ENCODE data around the gene ZNF821. TPM values are rescaled to one million over a fixed set of nuclear protein-coding genes. Genes with fewer than 3 reads are reported as not detected.
"Not testable (repeated sequence)": the region's sequence is repeated elsewhere in the genome, so short reads cannot be mapped to it uniquely, and the experiment has no call there.

ZNF821 gene
- total RNA-seq, 1 experiment from 2014 or later = 4.3 TPM

DNA sequence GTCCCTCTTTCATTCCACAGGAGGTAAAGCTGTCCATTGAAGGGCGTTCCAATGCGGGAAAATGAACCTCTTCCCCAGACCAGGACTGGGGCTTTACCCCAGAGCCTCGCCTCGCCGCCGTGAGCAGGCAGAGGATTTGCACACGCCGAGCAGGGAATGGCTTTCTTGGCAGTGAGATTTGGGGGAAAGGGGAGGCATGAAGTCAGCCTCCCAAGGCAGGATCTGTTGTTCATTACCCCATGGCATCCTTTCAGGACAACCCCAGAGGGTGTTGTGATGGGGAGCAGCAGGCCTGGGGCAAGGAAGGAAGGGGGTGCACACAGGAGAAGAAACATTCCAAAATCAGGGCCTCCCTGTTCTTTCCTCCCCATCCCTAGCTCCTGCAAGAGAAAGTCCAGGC is 32.2 kb downstream of the ZNF821 start:
- Histone ChIP-seq H3K9me3 (no peaks in the 10 kb centered on the region), H3K27me3 (no peaks in the 10 kb centered on the region), H3K36me3 (peaks cover 8% of the 10 kb centered on the region), H3K4me3 (no peak overlapping the region)
- no peak for DNase-seq

DNA sequence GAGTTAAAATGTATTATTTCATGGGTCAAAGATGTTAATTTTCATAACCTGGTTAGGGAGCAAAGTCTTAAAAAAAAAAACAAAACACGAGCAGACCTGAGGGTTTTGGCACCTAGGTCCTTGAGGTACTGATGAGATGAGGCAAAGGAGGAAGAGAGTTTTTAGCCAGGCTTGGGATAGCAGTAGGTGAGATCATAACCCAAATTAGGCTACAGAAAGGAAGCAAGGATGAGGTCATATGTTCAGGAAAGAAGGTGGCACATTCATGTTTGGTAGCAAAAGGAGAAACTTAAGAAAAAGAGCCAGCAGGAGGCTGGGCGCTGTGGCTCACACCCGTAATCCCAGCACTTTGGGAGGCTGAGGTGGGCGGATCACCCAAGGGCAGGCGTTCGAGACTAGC is 35.4 kb downstream of the ZNF821 start:
- Histone ChIP-seq H3K36me3 (peaks cover 8% of the 10 kb centered on the region), H3K4me3 (no peak overlapping the region), H3K9me3 (no peaks in the 10 kb centered on the region), H3K27me3 (no peaks in the 10 kb centered on the region)
- DNase-seq = no peak

DNA sequence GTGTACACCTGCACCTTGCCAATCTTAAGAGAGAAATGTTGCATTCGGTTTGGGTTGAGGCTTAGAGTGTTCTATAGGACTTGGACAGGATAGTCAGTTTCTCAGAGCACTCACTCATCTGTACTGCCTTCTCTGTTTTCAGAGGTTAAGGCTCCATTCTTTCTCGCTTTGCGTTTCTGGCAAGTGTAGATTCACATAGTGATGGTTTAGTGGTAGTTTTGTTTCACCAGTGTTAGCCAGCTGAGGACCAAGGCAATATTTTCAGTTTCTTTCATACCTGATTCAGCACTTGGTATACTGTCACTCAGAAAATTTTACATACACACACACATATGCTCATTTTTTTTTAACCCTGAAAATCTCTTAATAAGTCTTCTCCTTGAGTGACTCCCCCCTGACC is 36.9 kb downstream of the ZNF821 start:
- no peak for DNase-seq
- Histone ChIP-seq H3K9me3 (no peaks in the 10 kb centered on the region), H3K36me3 (peaks cover 8% of the 10 kb centered on the region), H3K4me3 (peak overlapping the region; percentile 79), H3K27me3 (no peaks in the 10 kb centered on the region)

DNA sequence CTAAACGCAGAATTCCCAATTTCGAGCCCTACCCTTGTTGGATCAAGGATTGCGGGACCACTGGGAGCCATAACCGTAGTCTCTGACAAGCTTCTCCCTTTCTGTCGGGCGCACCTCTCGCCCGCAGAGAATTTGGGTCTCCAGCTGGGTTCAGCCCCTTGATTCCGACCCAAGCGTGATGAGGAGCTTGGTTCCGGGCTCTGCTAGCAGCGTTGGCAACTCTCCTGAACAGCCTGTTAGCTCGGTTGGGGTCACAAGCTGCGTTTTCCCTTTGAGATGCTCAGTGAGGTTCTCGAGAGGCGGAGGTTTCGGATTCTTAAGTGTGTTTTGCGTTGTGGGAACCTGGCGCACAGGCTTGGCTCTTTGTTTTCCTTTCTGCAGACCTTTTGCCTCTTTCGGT is 37.6 kb downstream of the ZNF821 start:
- no peak for DNase-seq
- H3K36me3 ChIP-seq = peaks cover 8% of the 10 kb centered on the region
- no peaks in the 10 kb centered on the region for H3K9me3 ChIP-seq
- H3K27me3 ChIP-seq = no peaks in the 10 kb centered on the region
- H3K4me3 ChIP-seq = peak overlapping the region; percentile 79

DNA sequence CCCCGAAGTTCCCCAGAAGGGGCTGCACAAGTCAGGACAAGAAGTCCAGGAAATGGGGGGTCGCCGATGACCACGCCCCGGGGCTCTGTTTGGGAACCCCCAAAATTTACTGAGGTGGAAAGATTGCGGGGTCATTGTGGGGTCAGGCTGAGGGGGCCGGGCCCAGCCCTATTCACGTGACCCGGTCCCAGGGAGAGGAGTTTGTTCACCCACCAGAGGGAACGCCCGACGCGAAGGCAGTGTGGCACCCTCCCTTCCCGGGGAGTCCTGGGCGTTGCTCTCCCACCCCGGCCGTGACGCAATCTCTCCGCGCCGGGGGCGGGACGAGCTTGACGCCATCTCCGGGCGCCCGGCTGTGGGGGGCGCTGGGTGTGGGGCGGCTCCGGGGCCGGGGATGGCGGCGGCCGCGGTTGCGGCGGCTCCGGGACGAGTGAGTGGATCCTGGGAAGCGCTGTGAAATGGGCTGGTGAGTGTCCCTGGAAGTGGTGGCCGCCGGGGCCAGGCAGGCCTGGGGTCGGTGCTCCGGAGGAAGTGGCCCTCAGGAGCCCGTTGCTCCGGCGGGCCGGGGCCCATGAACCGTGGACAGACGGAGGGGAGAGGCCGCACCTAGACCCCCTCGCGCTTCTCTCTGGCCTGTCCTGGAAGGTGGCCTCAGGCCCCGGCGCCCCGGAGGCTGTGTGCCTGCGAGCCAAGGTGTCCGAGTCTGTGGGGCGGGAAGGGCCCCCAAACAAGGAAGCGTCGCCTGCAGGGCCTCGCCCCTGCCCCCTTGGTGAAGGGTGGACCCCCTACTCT is 38.1 kb downstream of the ZNF821 start, which contains the start of gene ATXN1L:
Gene ATXN1L, plus strand, starts transcription at position 338 of the 792 bp plus-strand sequence. CDS start 3,765 bp downstream, outside the sequence.
- H3K4me3 ChIP-seq = peak within 1 kb of the TSS; percentile 79
- H3K27me3 ChIP-seq = no peaks in the 10 kb centered on the region
- no peaks in the 10 kb centered on the region for H3K9me3 ChIP-seq
- DNase-seq = peak; percentile 87
- peaks cover 8% of the 10 kb centered on the region for H3K36me3 ChIP-seq

DNA sequence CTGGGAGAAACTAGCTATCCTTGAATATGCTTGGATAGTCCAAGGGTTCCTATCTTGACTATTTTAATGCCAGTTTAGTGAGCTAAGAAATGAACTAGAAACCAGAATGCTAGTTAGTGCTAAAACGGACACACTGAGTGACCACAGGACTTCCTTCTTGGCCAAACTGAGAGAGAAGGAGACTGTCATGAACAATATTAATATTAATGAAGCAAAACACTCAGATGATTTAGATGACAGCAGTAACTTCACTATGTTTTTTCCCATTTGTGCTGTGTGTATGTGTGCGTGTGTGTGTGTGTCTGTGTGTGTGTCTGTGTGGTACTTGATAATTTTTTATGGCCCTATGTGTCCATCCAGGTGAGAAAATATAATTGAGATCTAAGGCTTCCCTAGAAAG is 40.4 kb downstream of the ZNF821 start:
- H3K36me3 ChIP-seq = peaks cover 5% of the 10 kb centered on the region
- no peaks in the 10 kb centered on the region for H3K9me3 ChIP-seq
- DNase-seq = no peak
- H3K27me3 ChIP-seq = no peaks in the 10 kb centered on the region
- H3K4me3 ChIP-seq = no peak overlapping the region

DNA sequence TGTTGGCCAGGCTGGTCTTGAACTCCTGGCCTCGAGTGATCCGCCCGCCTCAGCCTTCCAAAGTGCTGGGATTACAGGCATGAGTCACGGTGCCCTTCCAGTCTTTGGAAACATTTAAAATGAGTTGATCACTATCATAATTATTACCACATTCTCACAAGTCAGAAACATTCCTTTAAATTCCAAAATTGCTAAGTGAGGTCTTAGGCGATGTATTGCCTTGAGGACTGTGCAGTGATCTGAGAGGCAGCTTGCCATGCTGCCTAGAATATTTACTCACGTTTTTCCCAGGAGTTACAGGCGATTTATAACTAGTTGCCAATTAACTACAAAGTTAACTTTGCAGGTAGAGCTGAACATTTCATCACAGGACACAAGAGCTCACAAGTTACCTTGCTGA is 43.9 kb downstream of the ZNF821 start:
- no peak for DNase-seq
- no peaks in the 10 kb centered on the region for H3K36me3 ChIP-seq
- H3K27me3 ChIP-seq = no peaks in the 10 kb centered on the region
- H3K4me3 ChIP-seq = no peak overlapping the region
- H3K9me3 ChIP-seq = no peaks in the 10 kb centered on the region

DNA sequence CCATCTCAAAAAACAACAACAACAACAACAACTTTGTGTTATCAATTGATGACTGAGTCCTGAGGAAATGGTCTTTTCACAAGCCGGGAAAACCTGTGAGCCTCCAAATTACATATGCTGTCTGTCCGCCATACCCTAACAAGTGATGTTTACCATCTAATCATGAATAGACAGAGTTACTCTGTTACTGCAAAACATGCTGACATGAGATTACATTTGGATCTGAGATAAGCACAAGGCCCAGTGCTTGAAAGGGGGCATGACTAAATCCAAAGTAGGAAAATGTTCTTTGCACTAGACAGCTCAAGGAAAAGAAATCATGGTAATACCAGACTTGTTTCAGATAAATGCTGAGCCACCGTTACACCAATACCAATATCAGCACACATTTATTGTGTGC is 46.8 kb downstream of the ZNF821 start:
- Histone ChIP-seq H3K36me3 (no peaks in the 10 kb centered on the region), H3K9me3 (no peaks in the 10 kb centered on the region), H3K27me3 (no peaks in the 10 kb centered on the region), H3K4me3 (no peak overlapping the region)
- no peak for DNase-seq

GRCh38 chr16:71834291-71834690 is 49.7 kb downstream of the ZNF821 start:
- Histone ChIP-seq H3K36me3 (no peaks in the 10 kb centered on the region), H3K4me3 (no peak overlapping the region), H3K9me3 (no peaks in the 10 kb centered on the region), H3K27me3 (no peaks in the 10 kb centered on the region)
- DNase-seq = no peak

DNA sequence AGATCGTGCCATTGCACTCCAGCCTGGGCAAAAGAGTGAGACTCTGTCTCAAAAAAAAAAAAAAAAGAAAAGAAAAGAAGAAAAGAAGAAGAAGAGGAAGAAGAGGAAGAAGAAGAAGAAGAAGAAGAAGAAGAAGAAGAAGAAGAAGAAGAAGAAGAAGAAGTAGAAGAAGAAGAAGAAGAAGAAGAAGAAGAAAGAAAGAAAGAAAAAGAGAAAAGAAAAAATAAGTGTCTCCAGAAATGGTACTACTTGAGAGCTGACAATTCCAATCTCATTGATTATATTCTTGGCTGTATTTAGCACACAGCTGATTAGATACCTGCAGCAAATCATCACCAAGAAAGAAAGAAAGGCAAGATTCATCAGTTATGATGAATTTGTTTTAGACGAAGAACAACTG is 51.9 kb downstream of the ZNF821 start:
- H3K9me3 ChIP-seq, H3K27me3 ChIP-seq, DNase-seq, H3K36me3 ChIP-seq, H3K4me3 ChIP-seq: not testable (repeated sequence)

GRCh38 chr16:71831698-71832097 is 52.3 kb downstream of the ZNF821 start:
- H3K27me3 ChIP-seq, H3K4me3 ChIP-seq, H3K9me3 ChIP-seq, DNase-seq, H3K36me3 ChIP-seq: not testable (repeated sequence)

- DNase-seq = no peak
- Histone ChIP-seq H3K36me3 (no peaks in the 10 kb centered on the region), H3K27me3 (no peaks in the 10 kb centered on the region)
Observed at GRCh38 chr16:71830359-71830758, 53.6 kb downstream of the ZNF821 start.

DNA sequence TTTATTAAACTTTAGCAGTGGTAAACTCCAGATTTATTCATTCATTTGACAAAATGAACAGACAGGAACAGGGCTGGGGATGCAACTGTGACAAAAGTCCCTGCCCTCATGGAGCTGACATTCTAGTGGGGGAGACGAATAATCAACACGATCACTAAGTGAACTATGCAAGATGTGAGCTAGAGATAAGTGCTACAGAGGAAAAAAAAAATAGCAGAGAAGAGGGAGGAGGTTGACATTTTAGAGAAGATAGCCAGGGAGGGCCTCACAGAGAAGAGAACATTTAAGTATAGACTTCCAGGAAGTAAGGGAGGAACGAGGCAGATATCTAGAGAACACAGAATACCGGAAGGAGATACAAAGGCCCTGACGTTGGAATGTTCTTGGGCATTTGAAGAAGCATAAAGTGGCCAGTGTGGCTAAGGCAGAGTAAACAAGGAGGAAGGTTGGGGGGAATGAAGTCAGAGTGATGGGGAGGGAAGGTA is 57.4 kb downstream of the ZNF821 start:
- DNase-seq = no peak
- Histone ChIP-seq H3K9me3 (no peaks in the 10 kb centered on the region), H3K4me3 (no peak overlapping the region), H3K27me3 (no peaks in the 10 kb centered on the region), H3K36me3 (no peaks in the 10 kb centered on the region)

More at GRCh38 chr16:71830359-71830758, 53.6 kb downstream of the ZNF821 start:
- Histone ChIP-seq H3K4me3 (no peak overlapping the region), H3K9me3 (no peaks in the 10 kb centered on the region)

GRCh38 chr16:71817155-71817500 is 66.9 kb downstream of the ZNF821 start:
- H3K4me3 ChIP-seq, H3K27me3 ChIP-seq: not testable (repeated sequence)

GRCh38 chr16:71811261-71811803 is 72.7 kb downstream of the ZNF821 start:
- H3K27me3 ChIP-seq = no peaks in the 10 kb centered on the region
- DNase-seq = no peak
- no peak overlapping the region for H3K4me3 ChIP-seq
- peaks cover 6% of the 10 kb centered on the region for H3K36me3 ChIP-seq
- no peaks in the 10 kb centered on the region for H3K9me3 ChIP-seq

More at GRCh38 chr16:71817155-71817500, 66.9 kb downstream of the ZNF821 start:
- not testable (repeated sequence) for H3K9me3 ChIP-seq, H3K36me3 ChIP-seq, DNase-seq

DNA sequence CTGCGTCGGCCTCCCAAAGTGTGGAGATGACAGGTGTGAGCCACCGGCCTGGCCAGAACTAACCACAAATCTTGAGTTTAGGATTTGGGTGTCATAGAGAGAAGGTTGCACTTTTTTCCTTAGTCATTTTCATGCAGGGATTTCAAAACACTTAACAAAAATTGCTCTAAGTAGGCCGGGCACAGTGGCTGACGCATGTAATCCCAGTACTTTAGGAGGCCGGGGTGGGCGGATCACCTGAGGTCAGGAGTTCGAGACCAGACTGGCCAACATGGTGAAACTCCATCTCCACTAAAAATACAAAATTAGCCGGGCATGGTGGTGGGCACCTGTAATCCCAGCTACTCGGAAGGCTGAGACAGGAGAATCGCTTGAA is 73.8 kb downstream of the ZNF821 start:
- not testable (repeated sequence) for H3K9me3 ChIP-seq, DNase-seq, H3K27me3 ChIP-seq, H3K36me3 ChIP-seq, H3K4me3 ChIP-seq

Data from MG63 (cell line).